ENCODE results near the gene PTPN14.

Gene PTPN14

DNA sequence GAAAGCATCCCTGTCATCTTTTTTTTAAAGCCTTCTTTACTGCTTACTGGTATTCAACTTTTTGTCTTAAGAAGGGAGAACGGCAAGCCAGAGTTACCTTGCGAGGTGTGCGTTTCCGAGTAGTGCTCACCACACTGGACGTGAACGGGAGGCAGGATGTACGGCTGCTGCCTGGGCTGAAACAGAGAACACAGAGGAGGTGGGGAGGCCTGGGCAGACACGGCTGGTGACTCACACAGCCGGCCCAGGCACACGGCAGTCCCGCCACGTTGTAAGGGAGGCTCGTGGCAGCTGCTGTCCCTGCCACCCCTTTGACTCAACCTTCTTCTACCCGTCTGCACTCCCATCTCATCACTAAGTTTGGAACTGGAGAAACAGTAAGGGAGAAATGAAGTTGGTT is 164.7 kb downstream of the PTPN14 start:
- DNase-seq = no peak

DNA sequence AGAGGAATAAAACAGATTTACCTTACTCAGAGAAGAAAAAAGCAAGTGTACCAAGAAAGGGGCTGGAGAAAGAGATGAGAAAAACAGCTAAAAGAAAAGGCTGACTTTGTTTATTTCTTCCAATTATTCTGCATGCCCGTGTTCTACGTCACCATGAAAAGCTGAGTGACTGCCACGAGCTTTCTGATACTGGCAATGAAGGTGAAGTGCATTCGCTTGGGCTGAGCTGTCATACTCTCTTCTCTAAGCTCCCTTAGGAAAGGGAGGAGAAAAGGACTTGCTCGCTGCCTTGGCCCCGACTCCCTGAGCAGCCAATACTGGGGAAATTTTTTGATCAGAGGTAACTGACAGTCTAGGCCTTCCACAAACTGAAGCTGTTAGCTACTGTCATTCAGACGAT is 165.1 kb downstream of the PTPN14 start:
- no peak for DNase-seq

DNA sequence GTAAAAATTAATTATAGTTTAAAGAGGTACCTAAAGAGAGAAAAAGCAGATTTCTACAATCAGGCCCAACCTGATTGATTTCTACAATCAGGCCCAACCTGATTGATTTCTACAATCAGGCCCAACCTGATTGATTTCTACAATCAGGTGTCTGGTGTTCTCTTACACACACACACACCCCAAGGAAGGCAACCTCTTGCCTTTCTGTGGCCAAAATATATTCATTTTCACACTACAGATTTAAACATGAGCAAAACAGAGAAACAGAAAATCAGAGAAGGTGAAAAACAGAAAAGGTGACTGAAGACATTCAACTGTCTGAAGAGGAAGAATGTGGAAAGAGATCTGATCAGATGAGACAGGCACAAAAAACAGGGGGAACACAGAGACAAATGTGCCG is 166.0 kb downstream of the PTPN14 start:
- no peak for DNase-seq

DNA sequence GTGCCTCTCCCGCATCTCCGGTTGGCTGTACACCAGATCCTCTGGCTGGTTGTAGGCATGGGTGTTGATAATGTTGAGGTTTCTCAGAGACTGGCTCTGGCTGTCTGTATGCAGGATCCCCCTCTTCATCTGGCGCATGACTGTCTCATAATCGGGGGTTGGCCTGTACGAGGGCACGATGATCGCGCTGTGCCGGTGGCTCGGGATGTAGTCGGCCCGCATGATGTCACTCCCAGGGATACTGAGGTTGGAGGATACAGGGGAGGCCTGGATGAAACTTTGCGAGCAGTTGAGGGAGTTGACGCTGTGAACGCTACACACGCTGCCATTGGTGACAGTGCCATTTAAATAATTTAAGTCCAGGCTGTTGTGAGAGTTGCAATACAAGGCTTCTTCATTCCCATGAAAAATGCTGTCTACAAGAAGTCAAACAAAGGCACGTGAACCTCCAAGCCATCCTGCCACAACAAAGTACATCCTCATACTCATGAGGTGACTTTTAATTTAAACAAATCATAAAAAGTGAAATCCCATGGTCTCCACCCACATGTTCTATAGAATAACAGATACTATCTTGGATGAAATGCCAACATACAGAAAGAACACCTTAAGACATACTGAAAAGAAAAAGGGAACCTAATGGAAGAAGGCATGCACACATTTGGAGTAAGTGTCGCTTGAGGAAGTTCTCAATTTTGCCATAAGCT is 166.9 kb downstream of the PTPN14 start:
- DNase-seq = no peak

DNA sequence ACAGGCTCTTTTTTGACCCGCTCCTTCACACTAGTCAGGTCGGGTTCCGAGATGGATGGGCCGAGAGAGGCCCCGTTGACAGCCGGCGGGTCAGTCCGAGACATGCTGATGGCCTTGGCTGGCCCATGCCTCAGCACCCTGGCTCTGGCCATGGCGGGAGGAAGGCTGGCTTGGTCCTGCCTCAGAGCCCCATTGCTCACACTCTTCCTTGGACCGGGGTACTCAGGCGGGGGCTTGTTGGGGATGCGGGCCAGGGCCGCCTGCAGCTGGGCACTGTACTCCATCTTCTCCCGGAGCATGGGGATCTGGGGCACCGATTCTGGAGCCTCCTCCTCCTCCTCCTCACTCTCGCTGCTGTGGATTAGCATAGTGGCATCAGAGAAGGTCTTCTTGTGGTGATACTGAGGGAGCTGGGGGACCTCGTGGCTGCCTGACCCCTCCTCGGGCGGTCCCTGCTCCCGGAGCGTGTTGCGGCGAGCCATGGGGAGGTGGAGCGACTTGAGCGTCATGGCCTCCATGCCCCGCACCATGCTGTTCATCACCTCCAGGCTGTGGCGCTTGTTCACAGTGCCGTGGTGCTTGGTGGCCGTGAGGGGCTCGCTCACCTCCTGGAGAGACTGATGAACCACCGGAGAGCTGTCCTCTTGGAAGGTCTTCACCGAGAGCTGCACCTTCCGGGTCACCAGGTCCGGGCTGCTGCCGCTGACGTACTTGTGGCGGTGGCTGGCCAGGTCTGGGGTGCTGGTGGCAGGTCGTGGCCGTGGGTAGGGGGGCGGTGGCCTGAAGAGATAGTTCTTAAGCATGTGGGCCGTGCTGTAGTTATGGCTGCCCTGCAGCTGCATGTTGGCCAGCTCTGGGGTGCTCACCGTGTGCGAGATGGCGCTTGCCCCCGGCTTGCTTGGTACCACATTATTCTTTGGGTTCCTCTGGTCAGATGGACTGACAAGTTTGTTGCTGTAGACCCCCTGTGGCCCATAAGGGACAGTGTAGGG is 167.7 kb downstream of the PTPN14 start:
- DNase-seq = no peak

DNA sequence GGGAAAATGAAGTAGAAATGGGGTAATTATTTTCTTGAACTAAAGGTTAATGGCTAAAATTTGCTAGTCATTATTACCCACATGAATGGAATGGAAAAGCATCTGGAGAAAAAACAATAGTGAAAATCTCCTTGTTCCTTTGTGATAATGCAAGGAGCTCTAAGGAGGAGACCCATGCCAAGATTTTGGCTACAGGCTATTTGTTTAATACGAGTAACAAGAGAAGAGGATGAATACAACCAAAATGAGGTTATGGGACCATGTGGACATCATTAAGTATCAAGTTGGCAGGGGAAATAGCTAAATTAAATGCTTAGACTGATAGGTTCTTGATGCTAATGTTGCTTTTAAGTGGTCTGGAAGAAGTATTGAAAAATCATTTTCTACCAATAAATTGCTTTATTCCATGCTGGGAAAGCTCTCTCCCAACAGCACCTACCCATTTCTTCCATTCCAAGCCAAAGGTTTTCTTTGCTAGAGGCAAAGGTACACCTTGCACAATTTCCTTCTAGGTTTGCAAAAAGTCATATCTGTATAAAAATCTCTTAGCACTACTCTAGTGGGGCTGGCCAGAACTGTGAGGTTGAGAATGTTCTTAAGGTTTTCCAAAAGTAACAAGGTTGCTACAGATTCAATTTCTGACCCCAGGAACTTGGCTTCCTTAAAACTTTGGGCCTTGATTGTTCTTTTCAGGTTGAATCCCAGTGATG is 170.3 kb downstream of the PTPN14 start:
- DNase-seq = no peak

DNA sequence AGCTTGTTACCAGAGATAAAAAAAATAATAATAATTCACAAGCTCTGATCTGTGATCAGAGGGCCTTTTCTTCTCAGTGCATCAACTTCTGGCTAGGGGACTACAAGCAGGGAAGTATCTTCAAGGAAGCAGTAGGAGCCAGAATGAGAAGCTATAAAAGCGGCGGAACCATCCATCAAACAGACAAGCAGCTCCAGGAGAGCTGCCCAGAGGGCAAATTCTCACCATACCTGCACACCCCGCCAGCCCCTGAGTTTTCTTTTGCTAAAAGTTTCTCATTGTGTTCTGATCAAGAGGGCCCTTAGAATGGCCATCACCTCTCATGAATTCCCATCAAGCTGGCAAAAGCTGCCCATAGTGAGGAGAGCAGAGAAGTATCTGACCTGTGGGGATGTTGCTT is 171.0 kb downstream of the PTPN14 start:
- no peak for DNase-seq

DNA sequence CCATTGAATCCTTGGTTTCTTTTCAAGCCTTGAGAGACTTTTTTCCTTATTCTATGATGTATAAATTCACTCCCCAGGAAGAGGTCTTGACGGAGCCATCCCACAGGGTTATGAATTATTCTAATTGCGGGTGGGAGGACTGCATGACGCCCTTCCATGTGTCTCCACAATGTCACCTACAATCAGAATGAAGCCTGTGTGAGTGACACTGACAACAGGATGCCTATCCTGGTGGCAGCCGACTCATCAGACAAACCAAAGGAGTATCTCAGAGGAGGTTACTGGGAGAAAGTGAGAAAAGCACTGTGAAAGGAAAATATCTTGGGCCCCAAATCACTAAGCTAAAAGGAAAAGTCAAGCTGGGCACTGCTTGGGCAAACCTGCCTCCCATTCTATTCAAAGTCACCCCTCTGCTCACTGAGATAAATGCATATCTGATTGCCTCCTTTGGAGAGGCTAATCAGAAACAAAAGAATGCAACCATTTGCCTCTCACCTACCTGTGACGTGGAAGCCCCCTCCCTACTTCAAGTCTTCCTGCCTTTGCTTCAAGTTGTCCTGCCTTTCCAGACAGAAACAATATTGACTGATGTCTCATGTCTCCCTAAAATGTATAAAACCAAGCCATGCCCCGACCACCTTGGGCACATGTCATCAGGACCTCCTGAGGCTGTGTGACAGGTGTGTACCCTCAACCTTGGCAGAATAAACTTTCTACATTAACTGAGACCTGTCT is 172.0 kb downstream of the PTPN14 start:
- DNase-seq = no peak

DNA sequence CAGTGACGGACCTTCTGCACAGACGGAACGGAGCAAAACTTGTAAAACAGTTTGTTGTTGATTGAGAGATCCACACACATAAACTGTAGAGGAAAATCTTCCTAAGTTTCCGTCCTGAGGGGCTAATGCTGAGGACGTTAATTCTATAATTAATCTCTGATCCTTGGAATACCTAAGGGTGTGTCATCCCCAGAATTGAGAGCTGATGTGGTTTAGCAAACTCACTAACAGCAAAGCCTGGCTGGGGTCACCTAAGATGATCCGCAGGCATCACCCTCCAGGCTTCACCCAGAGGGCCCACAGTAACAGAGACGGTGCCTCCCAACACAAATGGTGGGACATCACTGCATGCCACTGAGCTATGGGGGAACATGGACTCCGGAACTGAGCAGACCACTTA is 172.9 kb downstream of the PTPN14 start:
- no peak for DNase-seq

DNA sequence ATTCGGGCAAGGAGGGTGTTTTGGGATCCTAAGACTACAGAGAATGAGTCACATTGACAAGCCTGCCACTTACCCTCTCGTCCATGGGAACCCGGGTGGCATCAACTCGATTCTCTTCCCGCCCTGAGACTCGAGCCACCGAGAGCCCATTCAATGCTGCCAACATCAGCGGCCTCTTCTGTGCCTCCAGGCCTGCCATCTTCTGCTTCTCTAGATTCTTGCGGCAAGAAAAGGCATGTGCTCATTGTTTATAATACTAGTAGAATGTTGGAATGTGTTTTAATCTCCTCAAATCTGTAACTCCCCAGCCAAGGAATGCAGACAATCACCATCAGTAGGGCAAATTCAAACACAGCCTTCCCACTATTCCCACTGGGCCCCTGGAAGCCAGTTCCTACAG is 173.5 kb downstream of the PTPN14 start:
- DNase-seq = no peak

DNA sequence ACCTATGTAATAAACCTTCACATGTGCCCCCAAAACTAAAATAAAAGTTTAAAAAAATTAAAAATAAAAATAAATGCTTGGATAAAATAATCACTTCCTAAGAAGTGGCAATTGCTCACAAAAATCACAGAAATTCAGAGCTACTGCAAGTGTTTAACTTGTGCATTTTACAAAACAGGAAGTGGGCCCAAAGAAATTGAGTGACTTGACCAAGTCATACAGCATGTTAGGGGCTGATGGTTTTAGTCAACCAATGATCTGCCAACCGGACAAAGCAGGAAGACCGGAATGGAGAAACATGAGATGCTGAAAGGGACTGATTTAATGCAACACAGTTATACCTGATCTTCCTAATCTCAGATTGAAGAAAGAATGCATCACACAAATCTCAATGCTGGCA is 173.9 kb downstream of the PTPN14 start:
- DNase-seq = no peak

DNA sequence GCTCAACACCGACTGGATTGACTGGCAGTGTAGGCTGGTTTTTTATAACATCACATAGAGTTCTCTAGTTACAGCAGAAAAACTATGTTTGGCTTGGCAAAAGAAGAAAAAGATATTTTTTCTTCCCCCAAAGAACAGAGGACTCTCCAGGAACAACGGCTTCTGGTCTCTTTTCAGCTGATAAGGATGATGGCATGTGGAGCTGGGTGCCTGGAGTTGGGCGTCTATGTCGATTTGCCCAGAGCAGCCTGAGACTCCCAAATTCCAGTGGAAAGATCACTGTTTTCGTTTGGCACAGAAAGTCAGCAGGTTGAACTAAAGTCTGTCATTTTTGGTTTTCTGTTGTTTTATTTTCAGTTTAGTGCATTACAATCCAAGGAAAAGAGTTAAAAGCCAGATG is 179.3 kb downstream of the PTPN14 start:
- no peak for DNase-seq

DNA sequence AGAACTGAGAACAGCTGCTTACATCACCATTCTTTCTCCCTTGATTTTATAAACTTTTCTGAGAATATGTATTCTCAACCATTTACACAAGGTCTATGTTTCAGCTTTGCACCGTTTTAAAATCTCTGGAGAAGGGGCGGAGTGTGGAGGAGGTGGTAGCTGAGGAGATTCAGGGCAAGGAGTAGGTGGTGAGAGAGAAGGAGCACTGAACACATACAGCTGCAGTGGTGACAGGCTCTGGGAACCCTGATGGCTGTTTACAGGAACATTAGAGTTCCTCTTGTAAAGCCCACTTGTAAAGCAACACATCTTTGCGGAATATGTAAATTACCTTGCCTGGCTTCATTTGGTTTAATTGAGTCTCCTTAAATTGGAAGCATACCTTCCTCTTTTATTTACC is 180.8 kb downstream of the PTPN14 start:
- no peak for DNase-seq

DNA sequence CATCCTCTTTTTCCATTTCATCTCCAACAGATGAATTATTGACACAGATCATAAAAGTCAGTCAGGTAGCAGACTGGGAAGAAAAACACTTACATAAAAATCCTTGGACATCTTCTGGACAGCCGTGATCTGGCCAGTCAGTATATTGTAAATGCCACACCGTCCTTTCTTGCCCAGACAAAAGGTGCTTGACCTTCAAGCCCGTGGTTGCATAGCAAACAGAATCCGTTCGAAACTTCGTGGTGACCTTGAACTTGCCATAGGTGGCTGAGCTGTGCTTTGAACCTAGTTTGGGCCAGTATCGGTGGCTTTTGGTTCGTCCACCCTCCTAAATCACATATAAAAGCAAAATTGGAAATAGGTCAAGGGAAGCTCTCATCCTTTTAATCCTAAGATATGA is 182.0 kb downstream of the PTPN14 start:
- no peak for DNase-seq

DNA sequence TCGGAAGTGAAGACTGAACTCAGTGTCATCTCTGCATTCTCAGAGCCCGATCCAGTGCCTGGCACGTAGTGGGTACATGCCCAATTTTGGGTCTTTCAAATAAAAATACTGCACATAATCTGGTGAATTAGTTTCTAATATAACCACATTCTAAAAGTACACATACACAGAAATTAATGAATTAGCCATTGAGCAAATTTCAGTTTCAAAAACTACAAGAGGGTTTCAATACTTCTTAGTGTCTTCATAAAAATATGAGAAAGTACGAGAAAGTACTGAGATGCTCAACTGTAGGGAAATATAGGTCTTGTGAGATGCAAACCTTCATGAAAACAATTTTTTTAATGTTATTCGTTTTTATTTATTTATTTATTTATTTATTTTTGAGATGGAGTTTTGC is 183.6 kb downstream of the PTPN14 start:
- no peak for DNase-seq

DNA sequence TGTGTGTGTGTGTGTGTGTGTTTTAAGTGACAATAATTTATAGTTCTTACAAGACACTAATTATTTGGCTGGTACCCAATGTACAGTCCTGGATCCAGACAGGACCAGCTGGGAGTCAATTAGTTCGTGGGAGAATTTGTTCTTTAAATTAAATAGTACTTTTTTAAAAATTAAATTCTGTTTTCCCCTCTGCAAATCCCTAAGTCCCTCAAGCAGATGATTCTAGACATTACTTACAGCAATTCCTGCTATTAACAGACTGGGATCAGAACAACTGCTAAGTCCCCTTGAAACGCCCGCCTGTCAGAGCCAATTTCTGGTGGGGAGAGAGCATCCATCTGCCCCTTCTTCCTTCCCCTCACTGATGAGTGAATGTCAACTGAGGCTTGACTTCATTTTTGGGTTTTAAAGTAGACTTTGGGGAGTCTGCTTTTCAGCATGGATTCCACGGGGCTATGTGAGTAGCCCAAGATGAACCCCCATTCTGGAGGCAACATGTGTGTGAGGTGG is 186.6 kb downstream of the PTPN14 start:
- no peak for DNase-seq

DNA sequence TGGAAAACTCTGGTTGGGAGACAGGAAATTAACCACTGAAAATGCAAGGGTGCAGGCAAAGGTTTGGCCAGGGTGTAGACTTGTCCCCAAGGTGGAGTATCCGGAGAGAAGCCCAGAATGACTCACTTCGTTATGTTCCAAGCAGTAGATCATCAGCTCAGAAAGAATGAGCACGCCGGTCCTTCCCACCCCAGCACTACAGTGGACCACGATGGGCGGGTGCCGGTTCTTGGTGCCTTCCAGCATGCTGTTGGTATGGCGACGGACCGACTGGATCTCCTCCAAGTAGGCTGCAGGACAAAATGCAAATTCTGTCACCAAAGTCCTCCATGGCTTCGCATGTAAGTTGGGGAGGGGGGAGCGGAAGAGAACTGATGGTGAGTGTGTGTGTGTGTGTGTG is 187.0 kb downstream of the PTPN14 start:
- no peak for DNase-seq

DNA sequence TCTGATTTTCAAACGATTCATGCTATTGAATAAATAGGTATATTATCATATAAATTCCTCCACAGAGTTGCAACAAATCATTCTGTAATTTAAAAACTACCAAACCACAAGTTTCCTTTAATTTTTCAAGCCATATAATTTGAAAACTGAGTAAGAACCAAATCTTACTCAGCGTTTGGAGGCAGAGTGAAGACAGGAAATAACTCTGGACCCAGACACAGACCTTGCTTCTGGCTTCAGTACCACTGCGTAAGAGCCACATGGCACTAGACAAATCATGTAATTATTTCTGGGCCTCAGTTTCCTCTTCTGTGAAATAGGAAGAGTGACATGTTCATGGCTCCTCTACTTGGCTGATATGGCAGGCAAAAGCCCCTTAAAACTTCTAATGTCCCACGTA is 188.0 kb downstream of the PTPN14 start:
- no peak for DNase-seq

DNA sequence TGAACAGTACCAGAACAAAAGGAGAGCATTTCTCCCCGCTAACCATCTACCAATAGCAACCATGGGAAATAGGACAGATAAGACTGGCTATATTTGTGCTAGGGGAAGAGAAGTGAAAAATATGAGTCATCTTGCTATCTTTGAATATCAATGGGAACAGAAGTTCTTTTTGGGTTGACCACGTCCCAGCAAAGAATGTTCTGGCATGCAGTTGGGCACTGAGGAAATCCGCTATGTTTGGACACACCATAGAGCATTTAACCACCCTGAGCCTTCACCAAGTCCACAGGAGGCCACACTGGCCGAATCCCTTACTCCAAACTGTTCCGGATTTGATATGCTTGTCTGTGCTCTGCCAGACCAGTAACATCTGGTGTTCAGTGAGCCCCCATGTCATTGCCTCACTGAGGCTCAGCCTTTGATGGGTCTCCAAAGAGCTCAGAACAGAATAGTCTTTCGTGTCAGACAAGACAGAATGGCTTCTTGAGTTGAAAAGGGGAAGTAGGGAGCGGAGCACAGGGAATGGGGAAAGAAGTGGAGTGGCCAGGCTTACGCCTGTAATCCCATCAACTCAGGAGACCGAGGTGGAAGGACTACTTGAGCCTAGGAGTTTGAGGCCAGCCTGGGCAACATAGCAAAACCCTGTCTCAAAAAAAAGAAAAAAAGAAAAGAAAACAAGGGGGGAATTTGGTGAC is 189.1 kb downstream of the PTPN14 start:
- no peak for DNase-seq

DNA sequence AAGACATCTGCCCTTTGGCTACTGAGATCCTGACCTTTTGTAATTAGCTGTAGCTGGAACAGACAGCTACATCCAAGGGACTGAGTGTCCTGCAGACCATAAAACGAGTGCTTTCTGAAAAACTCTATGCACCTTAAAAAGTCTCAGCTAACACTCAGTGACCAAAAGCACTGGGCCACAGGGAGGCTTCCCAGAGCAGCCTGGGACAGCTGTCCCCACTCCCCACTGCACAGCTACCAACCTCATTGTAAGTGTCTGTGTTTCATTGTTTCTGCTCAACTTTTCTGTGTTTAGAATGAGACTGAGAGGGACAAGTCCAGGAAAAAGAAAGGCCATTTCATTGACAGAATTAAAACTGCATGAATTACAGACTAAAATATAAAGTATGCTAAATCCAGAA is 189.8 kb downstream of the PTPN14 start:
- DNase-seq = no peak

DNA sequence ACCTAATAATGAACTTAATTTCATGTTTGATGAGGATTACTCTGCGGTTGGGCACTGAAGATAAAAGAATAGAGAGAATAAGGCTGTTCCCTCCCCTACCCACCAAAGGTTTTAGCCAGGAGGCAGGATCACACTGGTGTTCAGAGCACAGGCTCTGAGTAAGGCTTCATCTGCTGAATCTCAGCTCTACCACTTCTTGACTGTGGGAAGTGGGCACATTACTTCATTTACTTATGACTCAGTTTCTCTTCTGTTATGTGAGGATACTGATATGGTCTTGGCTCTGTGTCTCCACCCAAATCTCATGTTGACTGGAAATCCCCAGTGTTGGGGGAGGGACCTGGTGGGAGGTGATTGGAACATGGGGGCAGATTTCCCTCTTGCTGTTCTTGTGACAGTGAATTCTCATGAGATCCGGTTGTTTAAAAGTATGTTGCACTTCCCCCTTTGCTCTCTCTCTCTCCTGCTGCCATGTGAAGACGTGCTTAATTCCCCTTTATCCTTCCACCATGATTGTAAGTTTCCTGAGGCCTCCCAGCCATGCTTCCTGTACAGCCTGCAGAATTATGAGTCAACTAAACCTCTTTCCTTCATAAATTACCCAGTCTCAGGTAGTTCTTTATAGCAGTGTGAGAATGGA is 190.8 kb downstream of the PTPN14 start:
- DNase-seq = no peak

DNA sequence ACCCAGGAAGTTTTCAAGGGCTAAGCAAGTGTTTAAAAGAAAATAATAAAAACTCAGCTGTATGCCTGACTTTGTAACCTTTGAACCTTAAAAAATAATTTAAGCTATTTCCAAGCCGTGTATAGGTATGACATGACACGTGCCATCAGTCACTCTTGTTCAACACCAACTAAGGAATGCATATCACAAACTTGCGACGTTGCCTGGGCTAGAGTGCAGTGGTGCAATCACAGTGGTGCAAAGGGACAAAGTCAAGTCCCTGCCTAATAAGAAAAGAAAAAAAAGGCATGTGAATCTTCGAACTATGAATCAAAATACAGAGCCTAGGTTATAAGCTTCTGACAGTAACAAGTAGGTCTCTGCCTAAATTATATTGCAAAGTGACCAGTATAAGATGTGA is 191.3 kb downstream of the PTPN14 start:
- no peak for DNase-seq
